Fibroblast of lung (primary cell): ENCODE results near the gene POP7. TPM values are rescaled to one million over a fixed set of nuclear protein-coding genes. Genes with fewer than 3 reads are reported as not detected.

Experiments used
- DNase-seq, 2 donors: peaks; one replicate each; pipeline versions ENCODE4 v3.0.0 to v3.0.0-alpha.2; 2010; ENCODE audit warnings: low read depth in 2 of 2
- H2AFZ ChIP-seq: 2 replicates; pipeline ENCODE4 v1.5.1; 2012; ENCODE audit warnings: low read length, control low read depth, inconsistent platforms
- H3K27ac ChIP-seq: 2 replicates; pipeline ENCODE4 v1.5.1; 2011; ENCODE audit warnings: low read length, control low read depth; ENCODE audit not compliant: insufficient read depth
- H3K27me3 ChIP-seq: 2 replicates; pipeline ENCODE4 v1.5.1; 2011; ENCODE audit warnings: mild to moderate bottlenecking, low read length; ENCODE audit not compliant: control insufficient read depth, insufficient read depth
- H3K36me3 ChIP-seq: 2 replicates; pipeline ENCODE4 v1.5.1; 2011; ENCODE audit warnings: low read length; ENCODE audit not compliant: control insufficient read depth, insufficient read depth
- H3K4me1 ChIP-seq: 2 replicates; pipeline ENCODE4 v1.5.1; 2011; ENCODE audit warnings: low read length; ENCODE audit not compliant: control insufficient read depth, insufficient read depth; ENCODE audit errors: extremely low read depth
- H3K4me2 ChIP-seq: 2 replicates; pipeline ENCODE4 v1.5.1; 2011; ENCODE audit warnings: low read length, control low read depth; ENCODE audit not compliant: insufficient read depth; ENCODE audit errors: extremely low read depth
- H3K4me3 ChIP-seq, 4 experiments: fragments of 200-600 bp in 1 of 4; sonication (generic) in 1 of 4; replicated peaks in 1 of 4; 2 replicates each; pipeline ENCODE4 v1.5.1; 2011 to 2016; ENCODE audit warnings: low read length in 4 of 4, low read depth in 3 of 4, mild to moderate bottlenecking in 3 of 4, control low read depth in 2 of 4, inconsistent platforms in 1 of 4, mixed read lengths in 1 of 4; ENCODE audit not compliant: insufficient read depth in 1 of 4; ENCODE audit errors: control extremely low read depth in 1 of 4
- H3K79me2 ChIP-seq: 2 replicates; pipeline ENCODE4 v1.5.1; 2012; ENCODE audit warnings: mild to moderate bottlenecking, low read length, inconsistent platforms; ENCODE audit not compliant: control insufficient read depth, insufficient read depth
- H3K9ac ChIP-seq: 2 replicates; pipeline ENCODE4 v1.5.1; 2011; ENCODE audit warnings: mild to moderate bottlenecking, low read length, control low read depth; ENCODE audit not compliant: insufficient read depth
- H3K9me3 ChIP-seq: 2 replicates; pipeline ENCODE4 v1.5.1; 2012; ENCODE audit warnings: low read depth, low read length; ENCODE audit not compliant: control insufficient read depth, insufficient read depth
- H4K20me1 ChIP-seq: 2 replicates; pipeline ENCODE4 v1.5.1; 2011; ENCODE audit warnings: low read length; ENCODE audit not compliant: control insufficient read depth, insufficient read depth; ENCODE audit errors: extremely low read depth
- CTCF ChIP-seq, 2 donors: IDR thresholded peaks in 1 of 2; conservative IDR thresholded peaks in 1 of 2; 1 replicate in 1 of 2; 2 replicates in 1 of 2; pipeline ENCODE4 v1.5.1; 2011 to 2012; ENCODE audit warnings: low read length in 2 of 2, control low read depth in 1 of 2, inconsistent platforms in 1 of 2, low read depth in 1 of 2, mild to moderate bottlenecking in 1 of 2
- EZH2 ChIP-seq: IDR thresholded peaks from 2 replicates; pipeline ENCODE4 v1.5.1; 2012; ENCODE audit warnings: low read length, control low read depth, mild to moderate bottlenecking; ENCODE audit errors: missing control alignments
- polyA plus RNA-seq, 2 donors: library from polyadenylated mRNA; depleted of rRNA in 1 of 2; stranded (reverse) in 1 of 2; unstranded in 1 of 2; fragments of >200 nt; gene quantifications; 2 replicates each; pipeline ENCODE4 v1.2.1, GENCODE V29; 2011 to 2012; ENCODE audit warnings: missing spikeins in 1 of 2
- total RNA-seq: library from RNA; depleted of rRNA; stranded (reverse); fragments of >200 nt; gene quantifications from 2 replicates; pipeline ENCODE4 v1.2.1, GENCODE V29; 2014

Gene POP7
- total and polyA plus RNA-seq, 2 donors (not counting 1 experiment from before 2014, with no cell fraction given) = 19.4 to 31.9 TPM

GRCh38 chr7:100685631-100686145 lies 20.2 kb upstream of the POP7 start:
- TF ChIP-seq CTCF (conservative IDR thresholded peaks at IDR 0.05 in 1 of 2, IDR thresholded peaks at IDR 0.05 in 1 of 2; ENCODE audit: low read depth in 1 of 2, low read length in 2 of 2) (no peak), EZH2 (no peak)
- peaks cover 23% of the 10 kb centered on the region for H3K79me2 ChIP-seq
- H3K27me3 ChIP-seq = no peaks in the 10 kb centered on the region
- no peak overlapping the region for H2AFZ ChIP-seq
- H3K9ac ChIP-seq = no peak overlapping the region
- H4K20me1 ChIP-seq = no peaks in the 10 kb centered on the region
- H3K4me1 ChIP-seq = peaks cover 8% of the 10 kb centered on the region
- H3K4me2 ChIP-seq = no peak overlapping the region
- no peak overlapping the region for H3K27ac ChIP-seq
- H3K4me3 ChIP-seq = no peak overlapping the region
- H3K9me3 ChIP-seq = no peaks in the 10 kb centered on the region
- peaks cover 46% of the 10 kb centered on the region for H3K36me3 ChIP-seq
- no peak for DNase-seq

- Histone ChIP-seq H3K9me3 (no peaks in the 10 kb centered on the region), H3K27ac (no peak overlapping the region), H3K79me2 (peaks cover 29% of the 10 kb centered on the region), H3K27me3 (no peaks in the 10 kb centered on the region), H4K20me1 (no peaks in the 10 kb centered on the region), H3K36me3 (peaks cover 45% of the 10 kb centered on the region), H3K4me3 (no peak overlapping the region), H3K4me1 (peaks cover 8% of the 10 kb centered on the region), H2AFZ (no peak overlapping the region), H3K9ac (no peak overlapping the region), H3K4me2 (no peak overlapping the region)
- no peak for DNase-seq
- no peak for TF ChIP-seq EZH2
- no peak for TF ChIP-seq CTCF (conservative IDR thresholded peaks at IDR 0.05 in 1 of 2, IDR thresholded peaks at IDR 0.05 in 1 of 2; ENCODE audit: low read depth in 1 of 2, low read length in 2 of 2)
Measured at GRCh38 chr7:100686201-100686821, 19.6 kb upstream of the POP7 start.

- Histone ChIP-seq H3K36me3 (peaks cover 40% of the 10 kb centered on the region), H2AFZ (no peak overlapping the region), H3K4me3 (no peak overlapping the region), H3K27ac (no peak overlapping the region), H3K9me3 (no peaks in the 10 kb centered on the region), H3K4me1 (peaks cover 9% of the 10 kb centered on the region), H3K79me2 (peaks cover 33% of the 10 kb centered on the region), H3K27me3 (no peaks in the 10 kb centered on the region), H3K9ac (no peak overlapping the region), H4K20me1 (no peaks in the 10 kb centered on the region), H3K4me2 (no peak overlapping the region)
- DNase-seq = no peak
- no peak for TF ChIP-seq CTCF (conservative IDR thresholded peaks at IDR 0.05 in 1 of 2, IDR thresholded peaks at IDR 0.05 in 1 of 2; ENCODE audit: low read depth in 1 of 2, low read length in 2 of 2)
- TF ChIP-seq EZH2 = no peak
Measured at GRCh38 chr7:100686822-100687211, 19.1 kb upstream of the POP7 start.
